NCI-H345 treated with DMSO at 0.1 percent for 48 hours (cell line): ENCODE results near the gene DYNC2I2.

Source experiments
- DNase-seq: peaks from one replicate; lab custom pipeline; 2025; ENCODE audit not compliant: unreplicated experiment; lab: John Stamatoyannopoulos, UW

DYNC2I2 gene

GRCh38 chr9:128636556-128637530 is 19.8 kb downstream of the DYNC2I2 start:
- DNase-seq = no peak

GRCh38 chr9:128636024-128636390 is 20.6 kb downstream of the DYNC2I2 start:
- no peak for DNase-seq

GRCh38 chr9:128635266-128636023 is 21.2 kb downstream of the DYNC2I2 start:
- no peak for DNase-seq

- DNase-seq = no peak
Measured at GRCh38 chr9:128634651-128635262, 21.9 kb downstream of the DYNC2I2 start.

- DNase-seq = no peak
Measured at GRCh38 chr9:128634111-128634510, 22.5 kb downstream of the DYNC2I2 start.

- DNase-seq = no peak
Measured at GRCh38 chr9:128633601-128634000, 23.0 kb downstream of the DYNC2I2 start.

- DNase-seq = no peak
Measured at GRCh38 chr9:128633057-128633456, 23.6 kb downstream of the DYNC2I2 start.

- DNase-seq = no peak
Measured at GRCh38 chr9:128632486-128632885, 24.2 kb downstream of the DYNC2I2 start.

GRCh38 chr9:128632066-128632465 is 24.6 kb downstream of the DYNC2I2 start:
- no peak for DNase-seq

GRCh38 chr9:128631636-128632035 is 25.0 kb downstream of the DYNC2I2 start:
- DNase-seq = no peak

- DNase-seq = no peak
Measured at GRCh38 chr9:128629852-128630545, 26.6 kb downstream of the DYNC2I2 start.

GRCh38 chr9:128629136-128629535 is 27.5 kb downstream of the DYNC2I2 start:
- DNase-seq = no peak

GRCh38 chr9:128628471-128629048 is 28.1 kb downstream of the DYNC2I2 start:
- DNase-seq = no peak

GRCh38 chr9:128627906-128628305 is 28.7 kb downstream of the DYNC2I2 start:
- DNase-seq = no peak

GRCh38 chr9:128627127-128627715 is 29.4 kb downstream of the DYNC2I2 start:
- no peak for DNase-seq

- no peak for DNase-seq
Measured at GRCh38 chr9:128626181-128626580, 30.5 kb downstream of the DYNC2I2 start.

- DNase-seq = no peak
Measured at GRCh38 chr9:128625391-128626146, 31.1 kb downstream of the DYNC2I2 start.

GRCh38 chr9:128624566-128624965 is 32.1 kb downstream of the DYNC2I2 start:
- no peak for DNase-seq

- DNase-seq = no peak
Measured at GRCh38 chr9:128621730-128622455, 34.8 kb downstream of the DYNC2I2 start.
